ENCODE results near the gene NDST1.

The NDST1 gene

GRCh38 chr5:150549735-150550134 lies 41.8 kb downstream of the NDST1 start:
- no peak for DNase-seq

- DNase-seq: no peak
These were observed 42.4 kb downstream of the NDST1 start for GRCh38 chr5:150550286-150550685.

GRCh38 chr5:150551066-150551465 lies 43.1 kb downstream of the NDST1 start:
- no peak for DNase-seq

- no peak for DNase-seq
These were observed 45.5 kb downstream of the NDST1 start for GRCh38 chr5:150553402-150553801.

- DNase-seq: no peak
These were observed 46.0 kb downstream of the NDST1 start for GRCh38 chr5:150553911-150554310.

GRCh38 chr5:150554857-150555256 lies 46.9 kb downstream of the NDST1 start:
- DNase-seq: no peak

- no peak for DNase-seq
These were observed 48.2 kb downstream of the NDST1 start for GRCh38 chr5:150556106-150556505.

GRCh38 chr5:150556859-150557508 lies 49.1 kb downstream of the NDST1 start:
- no peak for DNase-seq

- no peak for DNase-seq
These were observed 49.6 kb downstream of the NDST1 start for GRCh38 chr5:150557509-150557872.

DNA sequence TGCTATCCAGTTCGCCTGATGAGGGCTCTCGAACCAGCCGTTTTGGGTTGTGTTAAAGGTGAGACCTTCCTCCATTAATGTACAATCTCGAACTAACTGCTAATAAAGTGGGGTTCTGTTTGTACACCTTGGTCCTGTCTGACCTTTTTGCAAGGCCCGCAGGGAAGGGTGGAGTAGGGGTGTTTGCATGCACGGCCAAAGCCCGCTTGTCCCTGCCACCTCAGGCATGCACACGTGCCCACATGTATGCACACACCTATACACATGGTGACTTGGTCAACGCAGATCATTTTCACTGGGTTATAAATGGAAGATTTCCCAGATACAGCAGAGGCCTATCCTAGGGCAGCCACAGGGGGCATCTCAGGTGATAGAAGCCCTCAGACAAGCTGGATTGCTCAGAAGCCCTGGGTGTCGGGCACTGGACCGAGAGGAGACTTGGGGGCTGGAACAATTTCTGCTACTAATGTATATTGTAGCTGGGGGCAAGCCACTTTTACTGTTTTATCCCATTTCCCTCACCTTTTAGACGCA lies 50.2 kb downstream of the NDST1 start:
- DNase-seq: no peak

GRCh38 chr5:150559088-150559487 lies 51.2 kb downstream of the NDST1 start:
- no peak for DNase-seq

GRCh38 chr5:150559701-150560100 lies 51.8 kb downstream of the NDST1 start:
- DNase-seq: no peak

GRCh38 chr5:150560401-150561191 lies 52.7 kb downstream of the NDST1 start:
- peak; percentile 46 for DNase-seq

DNA sequence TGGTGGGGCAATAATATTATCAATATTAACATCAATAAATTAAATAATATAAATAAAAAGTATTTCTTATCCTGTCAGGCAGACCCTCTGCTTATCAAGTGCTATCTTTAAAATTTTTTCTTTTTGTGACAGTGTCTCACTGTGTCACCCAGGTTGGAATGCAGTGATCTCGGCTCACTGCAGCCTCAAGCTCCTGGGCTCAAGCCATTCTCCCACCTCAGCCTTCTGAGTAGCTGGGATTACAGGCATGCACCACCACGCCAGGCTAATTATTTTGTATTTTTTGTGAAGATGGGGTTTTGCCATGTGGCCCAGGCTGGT lies 53.2 kb downstream of the NDST1 start:
- DNase-seq: no peak

DNA sequence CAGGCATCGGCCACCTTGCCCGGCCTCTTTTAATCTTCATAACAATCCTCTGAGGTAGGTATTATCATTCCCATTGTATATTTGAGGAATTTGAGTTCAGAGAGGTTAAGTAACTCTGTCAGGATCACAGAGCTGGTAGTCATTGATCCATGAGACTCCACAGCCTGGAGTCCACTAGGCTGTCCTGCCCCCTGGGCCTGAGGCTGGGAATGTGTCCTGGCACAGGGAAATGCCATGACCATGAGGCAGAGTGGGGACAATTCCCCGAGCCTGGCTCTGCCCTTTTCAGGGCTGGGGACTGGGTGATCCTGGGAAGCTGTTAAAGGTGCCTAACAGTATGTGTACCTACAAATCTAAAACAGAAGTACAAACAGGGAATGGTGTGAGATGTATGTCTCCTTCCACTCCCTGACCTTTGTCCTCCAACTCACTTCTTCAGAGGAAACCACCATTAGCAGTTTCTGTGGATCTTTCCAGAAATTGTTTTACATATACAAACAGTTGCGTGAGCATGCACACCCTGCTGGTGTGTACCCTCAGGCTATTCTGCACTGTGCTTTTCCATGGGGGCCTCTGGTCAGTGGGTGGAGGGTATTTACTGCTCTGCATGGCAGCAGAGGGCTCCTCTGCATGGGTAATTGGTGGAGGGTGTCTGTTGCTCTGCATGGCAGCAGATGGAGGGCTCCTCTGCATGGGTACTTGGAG lies 53.8 kb downstream of the NDST1 start:
- DNase-seq: no peak

DNA sequence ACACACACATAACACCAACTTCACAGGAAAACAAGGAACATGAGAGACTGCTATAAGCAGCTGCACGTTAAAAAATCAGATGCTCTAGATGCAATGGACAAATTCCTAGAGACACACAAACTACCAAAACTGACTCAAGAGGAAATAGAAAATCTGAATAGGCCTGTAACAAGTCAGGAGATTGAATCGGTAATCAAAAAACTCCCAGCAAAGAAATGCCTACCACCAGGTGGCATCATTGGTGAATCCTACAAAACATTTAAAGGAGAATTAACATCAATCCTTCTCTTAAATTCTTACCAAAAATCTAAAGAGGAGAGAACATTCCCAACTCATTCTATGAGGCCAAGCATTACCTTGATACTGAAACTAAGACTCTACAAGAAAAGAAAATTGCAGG lies 54.9 kb downstream of the NDST1 start:
- DNase-seq: no peak

- no peak for DNase-seq
These were observed 57.9 kb downstream of the NDST1 start for GRCh38 chr5:150565868-150566267.

DNA sequence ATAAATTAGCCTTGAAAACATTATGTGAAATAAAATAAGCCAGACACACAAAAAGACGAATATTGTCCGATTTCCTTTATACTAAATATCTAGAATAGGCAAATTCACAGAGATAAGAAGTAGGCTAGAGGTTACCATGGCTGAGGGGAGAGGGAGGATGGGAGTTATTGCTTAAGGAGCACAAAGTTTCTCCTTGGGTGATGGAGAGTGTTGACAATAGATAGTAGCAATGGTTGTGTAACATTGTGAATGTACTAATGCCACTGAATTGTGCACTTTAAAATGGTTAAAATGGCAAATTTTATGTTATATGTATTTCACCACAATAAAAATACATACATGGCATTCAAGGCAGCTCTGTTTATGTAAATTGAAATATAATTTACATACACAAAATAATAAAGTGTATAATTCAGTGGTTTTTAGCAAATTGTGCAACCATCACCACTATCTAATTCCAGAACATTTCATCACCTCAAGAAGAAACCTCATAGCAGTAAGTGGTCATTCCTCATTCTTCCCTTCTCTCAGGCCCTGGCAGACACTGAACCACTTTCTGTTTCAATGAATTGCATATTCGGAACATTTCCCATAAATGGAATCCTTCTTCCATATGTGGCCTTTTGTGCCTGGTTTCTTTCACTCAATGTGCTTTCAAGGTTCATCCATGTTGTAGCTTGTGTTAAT lies 59.2 kb downstream of the NDST1 start:
- no peak for DNase-seq

DNA sequence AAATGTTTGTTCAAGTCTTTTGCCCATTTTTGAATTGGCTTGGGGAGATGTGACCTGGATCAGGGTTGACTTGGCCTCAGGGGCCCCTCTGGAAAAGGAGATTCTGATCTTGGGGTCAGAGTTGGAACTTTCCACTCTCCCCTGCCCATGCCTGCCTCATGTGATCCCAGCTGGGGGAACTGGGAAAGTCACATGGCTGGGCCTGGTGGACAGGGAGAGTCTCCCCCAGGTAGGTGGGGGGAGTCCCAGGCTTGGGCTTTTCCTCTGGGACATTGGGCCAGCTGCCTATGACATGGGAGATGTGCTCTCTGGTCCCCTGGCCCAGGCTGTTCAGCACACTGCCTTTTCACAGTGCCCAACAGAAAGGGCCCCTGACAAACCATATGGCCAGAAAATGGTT lies 60.7 kb downstream of the NDST1 start:
- DNase-seq: no peak

GRCh38 chr5:150570333-150570732 lies 62.4 kb downstream of the NDST1 start:
- DNase-seq: no peak

- DNase-seq: no peak
These were observed 63.9 kb downstream of the NDST1 start for GRCh38 chr5:150571836-150572235.

DNA sequence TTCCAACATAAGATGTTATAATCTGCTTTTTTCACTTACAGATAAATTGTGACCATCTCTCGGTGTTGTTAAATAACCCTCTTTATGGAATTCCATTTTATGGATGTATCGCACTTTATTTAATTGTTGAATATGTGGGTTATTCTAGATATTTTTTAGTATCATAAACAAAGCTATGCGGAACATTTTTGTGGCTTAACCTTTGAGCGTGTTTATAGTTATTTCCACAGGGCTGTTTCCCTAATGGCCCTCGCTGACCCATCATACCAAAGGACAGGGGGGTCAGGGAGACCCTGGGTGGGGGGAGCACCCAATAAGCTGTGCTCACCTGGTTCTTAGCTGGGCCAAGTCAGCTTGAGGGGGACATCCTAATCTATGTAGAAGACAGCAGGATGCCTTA lies 65.3 kb downstream of the NDST1 start:
- DNase-seq: no peak
